ENCODE measurements around the gene WNK2.
"Not testable (repeated sequence)": the region's sequence is repeated elsewhere in the genome, so short reads cannot be mapped to it uniquely, and the experiment has no call there.

The WNK2 gene

DNA sequence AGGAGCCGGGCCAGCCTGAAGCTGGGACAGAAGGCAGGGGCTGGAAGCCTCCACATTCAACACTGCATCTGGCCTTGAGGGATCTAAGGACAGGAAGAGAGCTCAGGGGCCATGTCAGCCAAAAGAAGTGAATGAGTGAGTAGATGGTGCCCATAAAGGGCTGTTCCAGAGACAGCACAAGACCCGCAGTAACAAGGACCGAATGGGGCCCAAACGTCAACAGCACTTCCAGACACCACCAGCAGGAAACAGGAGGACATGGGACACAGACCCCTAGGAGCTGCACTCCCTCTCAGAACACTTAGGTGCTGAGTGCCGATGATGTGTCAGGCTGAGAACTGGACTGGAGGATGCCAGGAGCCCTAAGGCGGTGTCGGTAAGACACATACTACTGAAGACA is 152.8 kb downstream of the WNK2 start:
- peaks cover 36% of the 10 kb centered on the region for H3K9me3 ChIP-seq (ENCODE audit: control insufficient read depth, insufficient read depth, low read length)
- no peaks in the 10 kb centered on the region for H3K4me1 ChIP-seq (ENCODE audit: control insufficient read depth, low read length)
- no peak overlapping the region for H3K4me3 ChIP-seq (ENCODE audit: low read length)
- H3K27ac ChIP-seq (ENCODE audit: low read depth, low read length) = no peak overlapping the region
- H4K20me1 ChIP-seq (ENCODE audit: control insufficient read depth, insufficient read depth, low read depth, low read length) = no peaks in the 10 kb centered on the region
- no peaks in the 10 kb centered on the region for H3K9me2 ChIP-seq (replicated peaks; ENCODE audit: control insufficient read depth, low read length)
- H3K79me2 ChIP-seq (ENCODE audit: control insufficient read depth, low read length) = no peaks in the 10 kb centered on the region
- no peaks in the 10 kb centered on the region for H3F3A ChIP-seq (ENCODE audit: control insufficient read depth, insufficient read depth)
- no peaks in the 10 kb centered on the region for H3K27me3 ChIP-seq (ENCODE audit: control insufficient read depth, low read length)
- no peaks in the 10 kb centered on the region for H3K36me3 ChIP-seq (ENCODE audit: control insufficient read depth, low read length)
- H3K4me2 ChIP-seq (ENCODE audit: low read length) = no peak overlapping the region
- no peak for TF ChIP-seq CTCF (IDR thresholded peaks at IDR 0.05; ENCODE audit: low read depth, low read length, poor library complexity, severe bottlenecking)
- no peak for TF ChIP-seq EZH2phosphoT487 (IDR thresholded peaks at IDR 0.05; ENCODE audit: borderline replicate concordance, low read length)

DNA sequence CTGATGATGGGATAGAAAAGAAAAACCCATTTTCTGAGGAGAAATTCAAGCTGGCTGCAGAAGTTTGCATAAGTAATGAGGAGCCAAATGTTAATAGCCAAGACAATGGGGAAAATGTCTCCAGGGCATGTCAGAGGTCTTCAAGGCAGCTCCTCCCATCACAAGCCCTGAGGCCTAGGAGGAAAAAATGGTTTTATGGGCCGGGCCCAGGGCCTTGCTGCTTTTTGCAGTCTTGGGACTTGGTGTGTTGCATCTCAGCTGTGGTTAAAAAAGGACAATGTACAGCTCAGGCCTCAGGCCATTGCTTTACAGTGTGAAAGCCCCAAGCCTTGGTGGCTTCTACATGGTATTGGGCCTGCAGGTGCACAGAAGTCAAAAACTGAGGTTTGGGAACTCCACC is 154.3 kb downstream of the WNK2 start:
- not testable (repeated sequence) for H3K4me3 ChIP-seq (ENCODE audit: low read length); H3K9me2 ChIP-seq (replicated peaks; ENCODE audit: control insufficient read depth, low read length); H3K4me1 ChIP-seq (ENCODE audit: control insufficient read depth, low read length); H3K79me2 ChIP-seq (ENCODE audit: control insufficient read depth, low read length); H3K27ac ChIP-seq (ENCODE audit: low read depth, low read length); H3K4me2 ChIP-seq (ENCODE audit: low read length); H3K27me3 ChIP-seq (ENCODE audit: control insufficient read depth, low read length); H3F3A ChIP-seq (ENCODE audit: control insufficient read depth, insufficient read depth); H4K20me1 ChIP-seq (ENCODE audit: control insufficient read depth, insufficient read depth, low read depth, low read length); H3K36me3 ChIP-seq (ENCODE audit: control insufficient read depth, low read length)
- H3K9me3 ChIP-seq (ENCODE audit: control insufficient read depth, insufficient read depth, low read length) = peaks cover 36% of the 10 kb centered on the region

DNA sequence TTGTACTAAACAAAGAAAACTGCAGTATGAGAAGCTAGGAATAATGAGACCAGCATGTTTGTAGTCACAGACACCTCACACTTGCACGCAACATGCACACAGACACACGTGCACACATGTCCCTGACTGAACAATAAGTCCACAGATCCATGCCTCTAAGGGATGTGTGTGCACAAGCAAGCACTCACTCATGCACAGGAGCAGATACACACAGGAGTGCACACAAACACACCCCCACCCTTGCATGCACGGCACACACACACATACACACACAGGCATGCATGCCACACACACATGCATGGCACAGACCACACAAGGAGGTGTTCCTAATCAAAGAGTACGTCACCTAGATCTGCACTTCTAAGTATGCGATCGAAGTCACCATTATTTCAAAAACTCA is 156.2 kb downstream of the WNK2 start:
- H3K27me3 ChIP-seq (ENCODE audit: control insufficient read depth, low read length) = no peaks in the 10 kb centered on the region
- H3K9me3 ChIP-seq (ENCODE audit: control insufficient read depth, insufficient read depth, low read length) = peaks cover 36% of the 10 kb centered on the region
- H3K27ac ChIP-seq (ENCODE audit: low read depth, low read length) = no peak overlapping the region
- no peaks in the 10 kb centered on the region for H3K79me2 ChIP-seq (ENCODE audit: control insufficient read depth, low read length)
- H3K36me3 ChIP-seq (ENCODE audit: control insufficient read depth, low read length) = no peaks in the 10 kb centered on the region
- H3F3A ChIP-seq (ENCODE audit: control insufficient read depth, insufficient read depth) = no peaks in the 10 kb centered on the region
- TF ChIP-seq CTCF (IDR thresholded peaks at IDR 0.05; ENCODE audit: low read depth, low read length, poor library complexity, severe bottlenecking) (no peak), EZH2phosphoT487 (IDR thresholded peaks at IDR 0.05; ENCODE audit: borderline replicate concordance, low read length) (no peak)
- no peaks in the 10 kb centered on the region for H4K20me1 ChIP-seq (ENCODE audit: control insufficient read depth, insufficient read depth, low read depth, low read length)
- no peak overlapping the region for H3K4me3 ChIP-seq (ENCODE audit: low read length)
- H3K9me2 ChIP-seq (replicated peaks; ENCODE audit: control insufficient read depth, low read length) = no peaks in the 10 kb centered on the region
- H3K4me1 ChIP-seq (ENCODE audit: control insufficient read depth, low read length) = no peaks in the 10 kb centered on the region
- no peak overlapping the region for H3K4me2 ChIP-seq (ENCODE audit: low read length)

DNA sequence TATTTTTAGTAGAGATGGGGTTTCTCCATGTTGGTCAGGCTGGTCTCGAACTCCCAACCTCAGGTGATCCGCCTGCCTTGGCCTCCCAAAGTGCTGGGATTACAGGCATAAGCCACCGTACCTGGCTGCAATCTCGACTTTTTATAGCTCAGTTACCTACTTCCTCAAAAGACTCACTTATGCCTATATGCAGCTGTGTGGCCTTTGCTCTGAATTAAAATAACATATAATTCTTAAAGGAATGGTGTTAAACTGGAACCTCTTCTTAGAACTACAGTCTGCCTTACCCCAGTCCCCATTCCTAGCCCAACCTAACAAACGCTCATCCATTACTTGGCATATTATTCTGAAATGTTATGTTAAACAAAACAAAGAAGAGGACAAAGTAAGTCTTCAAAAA is 157.9 kb downstream of the WNK2 start:
- H3K9me3 ChIP-seq (ENCODE audit: control insufficient read depth, insufficient read depth, low read length) = peaks cover 32% of the 10 kb centered on the region
- H4K20me1 ChIP-seq (ENCODE audit: control insufficient read depth, insufficient read depth, low read depth, low read length); H3K79me2 ChIP-seq (ENCODE audit: control insufficient read depth, low read length); H3K27ac ChIP-seq (ENCODE audit: low read depth, low read length); H3K4me3 ChIP-seq (ENCODE audit: low read length); H3K4me2 ChIP-seq (ENCODE audit: low read length); H3F3A ChIP-seq (ENCODE audit: control insufficient read depth, insufficient read depth); H3K36me3 ChIP-seq (ENCODE audit: control insufficient read depth, low read length); H3K27me3 ChIP-seq (ENCODE audit: control insufficient read depth, low read length); H3K9me2 ChIP-seq (replicated peaks; ENCODE audit: control insufficient read depth, low read length); H3K4me1 ChIP-seq (ENCODE audit: control insufficient read depth, low read length): not testable (repeated sequence)

DNA sequence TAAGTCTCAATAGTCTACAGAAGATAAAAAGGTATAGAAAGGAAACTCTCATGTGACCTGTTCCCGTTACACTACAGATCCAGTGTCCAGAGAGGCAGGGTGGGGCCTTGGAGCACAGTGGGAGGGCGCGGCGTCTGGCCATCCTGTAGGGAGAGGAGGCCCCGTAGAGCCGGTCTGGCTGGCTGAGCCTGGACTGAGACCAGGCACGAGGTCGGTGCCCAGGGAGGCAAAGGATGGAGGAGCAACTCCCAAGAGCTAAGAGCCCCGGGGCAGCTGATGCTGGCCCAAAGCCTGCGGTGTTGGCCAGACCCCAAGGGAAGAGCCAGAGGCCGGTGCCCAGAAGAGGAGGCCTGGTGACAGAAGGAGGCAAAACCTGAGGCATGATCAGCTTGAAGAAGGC is 158.5 kb downstream of the WNK2 start:
- not testable (repeated sequence) for H3K79me2 ChIP-seq (ENCODE audit: control insufficient read depth, low read length); H3K27ac ChIP-seq (ENCODE audit: low read depth, low read length); H3K36me3 ChIP-seq (ENCODE audit: control insufficient read depth, low read length); H3K4me2 ChIP-seq (ENCODE audit: low read length); H3K4me1 ChIP-seq (ENCODE audit: control insufficient read depth, low read length); H4K20me1 ChIP-seq (ENCODE audit: control insufficient read depth, insufficient read depth, low read depth, low read length); H3K27me3 ChIP-seq (ENCODE audit: control insufficient read depth, low read length); H3F3A ChIP-seq (ENCODE audit: control insufficient read depth, insufficient read depth); H3K9me2 ChIP-seq (replicated peaks; ENCODE audit: control insufficient read depth, low read length); H3K4me3 ChIP-seq (ENCODE audit: low read length)
- peaks cover 27% of the 10 kb centered on the region for H3K9me3 ChIP-seq (ENCODE audit: control insufficient read depth, insufficient read depth, low read length)

All from DOHH2 (cell line).